Measurements from ENCODE around the gene RBM20. TPM values are rescaled to one million over a fixed set of nuclear protein-coding genes. Genes with fewer than 3 reads are reported as not detected.

RBM20 gene
- polyA plus RNA-seq, 3 donors: not detected

GRCh38 chr10:110792476-110793125, 148.5 kb downstream of the RBM20 start:
- Histone ChIP-seq H3K9me3 (replicated peaks in 1 of 2; ENCODE audit: control insufficient read depth in 1 of 2, insufficient read depth in 1 of 2, low read length in 2 of 2) (no peaks in the 10 kb centered on the region), H3K79me2 (ENCODE audit: insufficient read depth, low read length) (no peaks in the 10 kb centered on the region), H2AFZ (ENCODE audit: insufficient read depth, low read depth, low read length, poor library complexity, severe bottlenecking) (no peak overlapping the region), H3K4me2 (replicated peaks; ENCODE audit: extremely low read depth, low read length, poor library complexity, severe bottlenecking) (no peak overlapping the region), H3K36me3 (replicated peaks in 1 of 2; ENCODE audit: control insufficient read depth in 1 of 2, insufficient read depth in 2 of 2, low read length in 2 of 2) (no peaks in the 10 kb centered on the region), H3K9ac (ENCODE audit: insufficient read depth, low read length, poor library complexity, severe bottlenecking) (no peak overlapping the region), H3K27ac (ENCODE audit: low read depth in 1 of 2, low read length in 2 of 2) (no peak overlapping the region), H4K20me1 (ENCODE audit: insufficient read depth, low read length) (no peaks in the 10 kb centered on the region), H3K27me3 (ENCODE audit: control insufficient read depth in 2 of 2, insufficient read depth in 2 of 2, low read length in 2 of 2) (no peaks in the 10 kb centered on the region), H3K4me3 (replicated peaks in 1 of 3; ENCODE audit: low read depth in 2 of 3, low read length in 3 of 3) (no peak overlapping the region), H3K4me1 (ENCODE audit: control insufficient read depth in 1 of 2, insufficient read depth in 2 of 2, low read length in 2 of 2) (no peaks in the 10 kb centered on the region)
- Mint-ChIP-seq H3K9me3 (no peaks in the 10 kb centered on the region), H3K4me3 (no peak overlapping the region), H3K27me3 (ENCODE audit: low read depth in 3 of 3) (peaks cover 0 to 3% (median 0%) of the 10 kb centered on the region in 3 donors), H3K4me1 (no peaks in the 10 kb centered on the region), H3K27ac (peak overlapping the region in 1 of 7 donors; percentile 26), H3K36me3 (no peaks in the 10 kb centered on the region)
- no peak for TF ChIP-seq CTCF (IDR thresholded peaks at IDR 0.05)
- no CpG with 5 or more reads among the region's 3 CpGs for WGBS (ENCODE audit: insufficient coverage)
- no peak for DNase-seq
- intact Hi-C loops (cut with micrococcal nuclease): no loop called here

- no peak overlapping the region for H3K27ac ChIP-seq (ENCODE audit: low read depth in 1 of 2, low read length in 2 of 2)
- no peak overlapping the region for H2AFZ ChIP-seq (ENCODE audit: insufficient read depth, low read depth, low read length, poor library complexity, severe bottlenecking)
- H3K9ac ChIP-seq (ENCODE audit: insufficient read depth, low read length, poor library complexity, severe bottlenecking): no peak overlapping the region
- no peak for DNase-seq
- Mint-ChIP-seq H3K36me3 (no peaks in the 10 kb centered on the region), H3K9me3 (no peaks in the 10 kb centered on the region), H3K27ac (peak overlapping the region in 1 of 7 donors; percentile 26), H3K27me3 (ENCODE audit: low read depth in 3 of 3) (peaks cover 0 to 3% (median 0%) of the 10 kb centered on the region in 3 donors), H3K4me3 (no peak overlapping the region), H3K4me1 (no peaks in the 10 kb centered on the region)
- H3K4me1 ChIP-seq (ENCODE audit: control insufficient read depth in 1 of 2, insufficient read depth in 2 of 2, low read length in 2 of 2): no peaks in the 10 kb centered on the region
- 88% methylated on average over 6 of the region's 9 CpGs for WGBS (ENCODE audit: insufficient coverage)
- TF ChIP-seq CTCF (IDR thresholded peaks at IDR 0.05): no peak
- no peaks in the 10 kb centered on the region for H3K9me3 ChIP-seq (replicated peaks in 1 of 2; ENCODE audit: control insufficient read depth in 1 of 2, insufficient read depth in 1 of 2, low read length in 2 of 2)
- no peak overlapping the region for H3K4me2 ChIP-seq (replicated peaks; ENCODE audit: extremely low read depth, low read length, poor library complexity, severe bottlenecking)
- no peaks in the 10 kb centered on the region for H3K79me2 ChIP-seq (ENCODE audit: insufficient read depth, low read length)
- intact Hi-C loops (cut with micrococcal nuclease): no loop called here
- H3K27me3 ChIP-seq (ENCODE audit: control insufficient read depth in 2 of 2, insufficient read depth in 2 of 2, low read length in 2 of 2): no peaks in the 10 kb centered on the region
- H3K36me3 ChIP-seq (replicated peaks in 1 of 2; ENCODE audit: control insufficient read depth in 1 of 2, insufficient read depth in 2 of 2, low read length in 2 of 2): no peaks in the 10 kb centered on the region
- no peak overlapping the region for H3K4me3 ChIP-seq (replicated peaks in 1 of 3; ENCODE audit: low read depth in 2 of 3, low read length in 3 of 3)
- no peaks in the 10 kb centered on the region for H4K20me1 ChIP-seq (ENCODE audit: insufficient read depth, low read length)
These were observed 149.1 kb downstream of the RBM20 start for GRCh38 chr10:110793128-110793812.

Data from CD14-positive monocyte (primary cell).